SK-N-SH (cell line): Measurements from ENCODE around the gene FHOD3. TPM values are rescaled to one million over a fixed set of nuclear protein-coding genes. Genes with fewer than 3 reads are reported as not detected.
A peak's percentile ranks its signal among the peaks of the same experiment; 100 is the strongest.

Source experiments
- CTCF ChIA-PET: fragments of 300-600, 350-600 bp; formaldehyde crosslinking; extraction: SDS; loops from one replicate; lab custom pipeline; 2021; lab: Yijun Ruan, JAX
- POLR2A ChIA-PET: fragments of 350-600 bp; sonication (Branson Sonifier 250); formaldehyde crosslinking; extraction: SDS; loops from one replicate; lab custom pipeline; 2020; ENCODE audit warnings: antibody characterized with exemption, inconsistent platforms; lab: Yijun Ruan, JAX
- DNase-seq: peaks from one replicate; pipeline ENCODE4 v3.0.0; 2012
- H2AFZ ChIP-seq: fragments of 200-600 bp; sonication (generic); 2 replicates; pipeline ENCODE4 v1.8.1; 2016; ENCODE audit warnings: antibody characterized with exemption, mild to moderate bottlenecking, low read depth
- H3F3A ChIP-seq: fragments of 200-600 bp; sonication (generic); replicated peaks from 2 replicates; pipeline ENCODE3; 2016; ENCODE audit warnings: antibody characterized with exemption, mild to moderate bottlenecking; ENCODE audit not compliant: insufficient read depth
- H3K27ac ChIP-seq, 2 experiments: fragments of 200-500 bp in 1 of 2; fragments of 200-600 bp in 1 of 2; sonication (Bioruptor generic) in 1 of 2; sonication (generic), shearing (Covaris generic) in 1 of 2; 2 replicates each; pipeline versions ENCODE4 v1.5.1 to v1.6.1; 2014 to 2016; ENCODE audit warnings: low read depth in 2 of 2, inconsistent platforms in 1 of 2, low read length in 1 of 2, mild to moderate bottlenecking in 1 of 2, mixed read lengths in 1 of 2
- H3K27me3 ChIP-seq: fragments of 200-600 bp; sonication (generic), shearing (Covaris generic); 2 replicates; pipeline ENCODE4 v1.6.1; 2016; ENCODE audit warnings: mixed run types; ENCODE audit not compliant: insufficient read depth
- H3K36me3 ChIP-seq, 2 experiments: fragments of 200-500 bp in 1 of 2; fragments of 200-600 bp in 1 of 2; sonication (Bioruptor generic) in 1 of 2; sonication (generic) in 1 of 2; replicated peaks in 1 of 2; 2 replicates each; pipeline versions ENCODE3 to v1.5.1; 2014 to 2016; ENCODE audit warnings: low read length in 1 of 2, mild to moderate bottlenecking in 1 of 2; ENCODE audit not compliant: insufficient read depth in 2 of 2, control insufficient read depth in 1 of 2
- H3K4me1 ChIP-seq, 2 experiments: fragments of 200-500 bp in 1 of 2; fragments of 200-600 bp in 1 of 2; sonication (Bioruptor generic) in 1 of 2; sonication (generic), shearing (Covaris generic) in 1 of 2; 2 replicates each; pipeline versions ENCODE4 v1.5.1 to v1.6.1; 2014 to 2016; ENCODE audit warnings: low read depth in 1 of 2, low read length in 1 of 2, mixed run types in 1 of 2; ENCODE audit not compliant: insufficient read depth in 2 of 2, control insufficient read depth in 1 of 2
- H3K4me2 ChIP-seq: fragments of 200-600 bp; sonication (generic), shearing (Covaris generic); 2 replicates; pipeline ENCODE4 v1.6.1; 2017; ENCODE audit warnings: mixed run types
- H3K4me3 ChIP-seq, 2 experiments: fragments of 200-500 bp in 1 of 2; fragments of 200-600 bp in 1 of 2; sonication (Bioruptor generic) in 1 of 2; sonication (generic), shearing (Covaris generic) in 1 of 2; 2 replicates each; pipeline versions ENCODE4 v1.5.1 to v1.8.1; 2014 to 2016; ENCODE audit warnings: low read depth in 2 of 2, inconsistent platforms in 1 of 2, low read length in 1 of 2, mild to moderate bottlenecking in 1 of 2, mixed read lengths in 1 of 2, moderate library complexity in 1 of 2
- H3K79me2 ChIP-seq: fragments of 200-600 bp; sonication (generic); 2 replicates; pipeline ENCODE4 v1.8.1; 2017; ENCODE audit warnings: mild to moderate bottlenecking; ENCODE audit not compliant: insufficient read depth
- H3K9ac ChIP-seq: fragments of 200-600 bp; sonication (generic); 2 replicates; pipeline ENCODE4 v1.6.1; 2017; ENCODE audit warnings: mixed run types
- H3K9me2 ChIP-seq: fragments of 200-600 bp; sonication (generic); 2 replicates; pipeline ENCODE4 v1.6.1; 2017; ENCODE audit warnings: mixed run types
- H3K9me3 ChIP-seq: fragments of 200-600 bp; sonication (generic); 2 replicates; pipeline ENCODE4 v1.6.1; 2017; ENCODE audit warnings: mixed run types, mild to moderate bottlenecking, moderate library complexity
- H4K20me1 ChIP-seq: fragments of 200-600 bp; sonication (generic); 2 replicates; pipeline ENCODE4 v1.6.1; 2017; ENCODE audit warnings: mild to moderate bottlenecking, mixed run types; ENCODE audit not compliant: insufficient read depth
- CHD2 ChIP-seq: fragments of 150-350 bp; IDR thresholded peaks from 2 replicates; pipeline ENCODE4 v1.6.1; 2018; ENCODE audit warnings: low read length; ENCODE audit not compliant: partially characterized antibody
- CTCF ChIP-seq: fragments of 200-600 bp; sonication (generic); IDR thresholded peaks from 2 replicates; pipeline ENCODE4 v1.6.1; 2017; ENCODE audit warnings: antibody characterized with exemption, mild to moderate bottlenecking, moderate library complexity
- EP300 ChIP-seq, 2 experiments: IDR thresholded peaks; 2 replicates each; pipeline versions ENCODE4 v1.4.0 to v1.6.1; 2012; ENCODE audit warnings: borderline replicate concordance in 1 of 2, low read depth in 1 of 2, low read length in 1 of 2
- EZH2phosphoT487 ChIP-seq: fragments of 200-600 bp; sonication (generic); IDR thresholded peaks from 2 replicates; pipeline ENCODE4 v1.6.1; 2017; ENCODE audit warnings: low read depth, mixed run types, mild to moderate bottlenecking, antibody characterized with exemption, moderate library complexity, borderline replicate concordance
- FOSL2 ChIP-seq: IDR thresholded peaks from 2 replicates; pipeline ENCODE4 v1.4.0; 2012; ENCODE audit warnings: low read depth, mild to moderate bottlenecking, moderate library complexity, borderline replicate concordance
- FOXM1 ChIP-seq: IDR thresholded peaks from 2 replicates; pipeline ENCODE4 v1.4.0; 2012; ENCODE audit warnings: low read depth, mild to moderate bottlenecking
- GABPA ChIP-seq: IDR thresholded peaks from 2 replicates; pipeline ENCODE4 v1.4.0; 2012; ENCODE audit warnings: low read depth, mild to moderate bottlenecking
- IRF3 ChIP-seq: fragments of 150-350 bp; IDR thresholded peaks from 2 replicates; pipeline ENCODE4 v1.6.1; 2016; ENCODE audit warnings: mild to moderate bottlenecking, low read depth, low read length
- JUND ChIP-seq: IDR thresholded peaks from 2 replicates; pipeline ENCODE4 v1.4.0; 2012
- MEF2A ChIP-seq: IDR thresholded peaks from 2 replicates; pipeline ENCODE4 v1.4.0; 2012; ENCODE audit warnings: low read depth, borderline replicate concordance
- RAD21 ChIP-seq: IDR thresholded peaks from 2 replicates; pipeline ENCODE4 v1.6.1; 2012; ENCODE audit warnings: mild to moderate bottlenecking, low read length
- RFX5 ChIP-seq: IDR thresholded peaks from 2 replicates; pipeline ENCODE4 v1.6.1; 2012; ENCODE audit warnings: mild to moderate bottlenecking, improper control_type of control experiment, low read length
- SIN3A ChIP-seq: IDR thresholded peaks from 2 replicates; pipeline ENCODE4 v1.6.1; 2012; ENCODE audit warnings: low read depth, mild to moderate bottlenecking, low read length, moderate library complexity, borderline replicate concordance
- SMC3 ChIP-seq: IDR thresholded peaks from 2 replicates; pipeline ENCODE4 v1.6.1; 2012; ENCODE audit warnings: low read depth, low read length, improper control_type of control experiment
- USF2 ChIP-seq: fragments of 150-350 bp; IDR thresholded peaks from 2 replicates; pipeline ENCODE4 v1.6.1; 2017; ENCODE audit warnings: antibody characterized with exemption, low read length, low read depth, borderline replicate concordance
- WGBS: methylation state at CpG from one replicate; pipeline ENCODE4 v1.1.6; 2017; ENCODE audit warnings: low lambda C conversion rate; 5-methylcytosine and 5-hydroxymethylcytosine counted together
- polyA plus RNA-seq, 3 experiments: library from polyadenylated mRNA; depleted of rRNA; stranded (reverse); fragments of >200 nt; gene quantifications; 2 replicates each; pipeline ENCODE4 v1.2.3, GENCODE V29; 2012
- TF ChIP-seq, protein P1 (sequence below): IDR thresholded peaks from 2 replicates; pipeline ENCODE4 v1.6.1; 2012; ENCODE audit warnings: mild to moderate bottlenecking, low read depth, low read length, moderate library complexity
- TF ChIP-seq, protein P2 (sequence below): IDR thresholded peaks from 2 replicates; pipeline ENCODE4 v1.4.0; 2012; ENCODE audit warnings: low read depth, borderline replicate concordance

FHOD3 gene
- polyA plus RNA-seq, 1 of the 3 experiments (the other 2 are of a cell fraction), result 10.9 TPM

- no peaks in the 10 kb centered on the region for H3K9me3 ChIP-seq
- H3F3A ChIP-seq, result peaks cover 13% of the 10 kb centered on the region
- no peaks in the 10 kb centered on the region for H3K9me2 ChIP-seq
- H2AFZ ChIP-seq, result no peak overlapping the region
- DNase-seq, result peak; percentile 76
- H3K9ac ChIP-seq, result no peak overlapping the region
- H3K79me2 ChIP-seq, result peaks cover 6% of the 10 kb centered on the region; the same call in 1 of the 2 replicates
- 0 out of 2 replicates have a peak, but pooled peaks cover 3% of the 10 kb centered on the region for H4K20me1 ChIP-seq
- TF ChIP-seq SMC3 (peak; percentile 60), RAD21 (peak; percentile 76), FOSL2 (no peak), IRF3 (no peak), RFX5 (0 out of 2 replicates have a peak, but pooled peaks have one; percentile 21), JUND (no peak), CHD2 (peak; percentile 28), CTCF (peak; percentile 82), EP300 (IDR thresholded peaks at IDR 0.05; ENCODE audit: borderline replicate concordance in 1 of 2, low read depth in 1 of 2, low read length in 1 of 2) (no peak), SIN3A (no peak), GABPA (no peak), MEF2A (no peak), USF2 (no peak), EZH2phosphoT487 (no peak), FOXM1 (no peak)
- TF ChIP-seq, protein P1, sequence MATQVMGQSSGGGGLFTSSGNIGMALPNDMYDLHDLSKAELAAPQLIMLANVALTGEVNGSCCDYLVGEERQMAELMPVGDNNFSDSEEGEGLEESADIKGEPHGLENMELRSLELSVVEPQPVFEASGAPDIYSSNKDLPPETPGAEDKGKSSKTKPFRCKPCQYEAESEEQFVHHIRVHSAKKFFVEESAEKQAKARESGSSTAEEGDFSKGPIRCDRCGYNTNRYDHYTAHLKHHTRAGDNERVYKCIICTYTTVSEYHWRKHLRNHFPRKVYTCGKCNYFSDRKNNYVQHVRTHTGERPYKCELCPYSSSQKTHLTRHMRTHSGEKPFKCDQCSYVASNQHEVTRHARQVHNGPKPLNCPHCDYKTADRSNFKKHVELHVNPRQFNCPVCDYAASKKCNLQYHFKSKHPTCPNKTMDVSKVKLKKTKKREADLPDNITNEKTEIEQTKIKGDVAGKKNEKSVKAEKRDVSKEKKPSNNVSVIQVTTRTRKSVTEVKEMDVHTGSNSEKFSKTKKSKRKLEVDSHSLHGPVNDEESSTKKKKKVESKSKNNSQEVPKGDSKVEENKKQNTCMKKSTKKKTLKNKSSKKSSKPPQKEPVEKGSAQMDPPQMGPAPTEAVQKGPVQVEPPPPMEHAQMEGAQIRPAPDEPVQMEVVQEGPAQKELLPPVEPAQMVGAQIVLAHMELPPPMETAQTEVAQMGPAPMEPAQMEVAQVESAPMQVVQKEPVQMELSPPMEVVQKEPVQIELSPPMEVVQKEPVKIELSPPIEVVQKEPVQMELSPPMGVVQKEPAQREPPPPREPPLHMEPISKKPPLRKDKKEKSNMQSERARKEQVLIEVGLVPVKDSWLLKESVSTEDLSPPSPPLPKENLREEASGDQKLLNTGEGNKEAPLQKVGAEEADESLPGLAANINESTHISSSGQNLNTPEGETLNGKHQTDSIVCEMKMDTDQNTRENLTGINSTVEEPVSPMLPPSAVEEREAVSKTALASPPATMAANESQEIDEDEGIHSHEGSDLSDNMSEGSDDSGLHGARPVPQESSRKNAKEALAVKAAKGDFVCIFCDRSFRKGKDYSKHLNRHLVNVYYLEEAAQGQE, result no peak
- TF ChIP-seq, protein P2, sequence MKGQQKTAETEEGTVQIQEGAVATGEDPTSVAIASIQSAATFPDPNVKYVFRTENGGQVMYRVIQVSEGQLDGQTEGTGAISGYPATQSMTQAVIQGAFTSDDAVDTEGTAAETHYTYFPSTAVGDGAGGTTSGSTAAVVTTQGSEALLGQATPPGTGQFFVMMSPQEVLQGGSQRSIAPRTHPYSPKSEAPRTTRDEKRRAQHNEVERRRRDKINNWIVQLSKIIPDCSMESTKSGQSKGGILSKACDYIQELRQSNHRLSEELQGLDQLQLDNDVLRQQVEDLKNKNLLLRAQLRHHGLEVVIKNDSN, result no peak
- peak overlapping the region; percentile 29; the same call in 1 of the 2 replicates for H3K4me2 ChIP-seq
- no peaks in the 10 kb centered on the region for H3K27me3 ChIP-seq
- ChIA-PET CTCF (interaction anchor here (0.7 to 3.2 kb wide), 12 partner anchors 8 to 1110 kb away, joined by 3 to 17 read pairs (median 4); partner anchors contain the start of genes KIAA1328 and TPGS2), POLR2A (no interaction called here)
- H3K4me1 ChIP-seq, result peaks cover 0 to 4% of the 10 kb centered on the region in 2 experiments; a peak in 3 of 4 replicates
- peak overlapping the region in 1 of 2 experiments; percentile 16; a peak in 1 of 4 replicates for H3K4me3 ChIP-seq
- H3K36me3 ChIP-seq, result peaks cover 29 to 58% of the 10 kb centered on the region in 2 experiments
- H3K27ac ChIP-seq, result peak overlapping the region in 1 of 2 experiments; percentile 44; a peak in 2 of 4 replicates
- WGBS, result 41% methylated on average over 6 of the region's 6 CpGs
These were observed 512.3 kb downstream of the FHOD3 start for GRCh38 chr18:36809590-36810381.
